Lower leg skin (tissue), 3 donors: ENCODE data around the gene RARB.

Source experiments
- POLR2A ChIP-seq, 2 donors: fragments of 450-650 bp; IDR thresholded peaks; one replicate each; pipeline ENCODE4 v1.6.1; 2016 to 2017; ENCODE audit warnings: antibody characterized with exemption in 2 of 2, mild to moderate bottlenecking in 1 of 2, moderate library complexity in 1 of 2
- TF ChIP-seq, protein P1 (sequence below), 3 donors: fragments of 450-650 bp; IDR thresholded peaks; one replicate each; pipeline ENCODE4 v1.5.1; 2016; ENCODE audit warnings: antibody characterized with exemption in 3 of 3, mild to moderate bottlenecking in 3 of 3, moderate library complexity in 2 of 3

- TF ChIP-seq, protein P1, sequence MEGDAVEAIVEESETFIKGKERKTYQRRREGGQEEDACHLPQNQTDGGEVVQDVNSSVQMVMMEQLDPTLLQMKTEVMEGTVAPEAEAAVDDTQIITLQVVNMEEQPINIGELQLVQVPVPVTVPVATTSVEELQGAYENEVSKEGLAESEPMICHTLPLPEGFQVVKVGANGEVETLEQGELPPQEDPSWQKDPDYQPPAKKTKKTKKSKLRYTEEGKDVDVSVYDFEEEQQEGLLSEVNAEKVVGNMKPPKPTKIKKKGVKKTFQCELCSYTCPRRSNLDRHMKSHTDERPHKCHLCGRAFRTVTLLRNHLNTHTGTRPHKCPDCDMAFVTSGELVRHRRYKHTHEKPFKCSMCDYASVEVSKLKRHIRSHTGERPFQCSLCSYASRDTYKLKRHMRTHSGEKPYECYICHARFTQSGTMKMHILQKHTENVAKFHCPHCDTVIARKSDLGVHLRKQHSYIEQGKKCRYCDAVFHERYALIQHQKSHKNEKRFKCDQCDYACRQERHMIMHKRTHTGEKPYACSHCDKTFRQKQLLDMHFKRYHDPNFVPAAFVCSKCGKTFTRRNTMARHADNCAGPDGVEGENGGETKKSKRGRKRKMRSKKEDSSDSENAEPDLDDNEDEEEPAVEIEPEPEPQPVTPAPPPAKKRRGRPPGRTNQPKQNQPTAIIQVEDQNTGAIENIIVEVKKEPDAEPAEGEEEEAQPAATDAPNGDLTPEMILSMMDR (IDR thresholded peaks at IDR 0.05) = no peak
- no peak for TF ChIP-seq POLR2A (IDR thresholded peaks at IDR 0.05)
Observed at GRCh38 chr3:25587526-25587925, 159.5 kb downstream of the RARB start.
